ENCODE data around the gene MRPS10. TPM values are rescaled to one million over a fixed set of nuclear protein-coding genes. Genes with fewer than 3 reads are reported as not detected.

The MRPS10 gene
- total and polyA plus RNA-seq, 3 donors from 2014 or later, result 33.9 to 42.0 (median 35.8) TPM

DNA sequence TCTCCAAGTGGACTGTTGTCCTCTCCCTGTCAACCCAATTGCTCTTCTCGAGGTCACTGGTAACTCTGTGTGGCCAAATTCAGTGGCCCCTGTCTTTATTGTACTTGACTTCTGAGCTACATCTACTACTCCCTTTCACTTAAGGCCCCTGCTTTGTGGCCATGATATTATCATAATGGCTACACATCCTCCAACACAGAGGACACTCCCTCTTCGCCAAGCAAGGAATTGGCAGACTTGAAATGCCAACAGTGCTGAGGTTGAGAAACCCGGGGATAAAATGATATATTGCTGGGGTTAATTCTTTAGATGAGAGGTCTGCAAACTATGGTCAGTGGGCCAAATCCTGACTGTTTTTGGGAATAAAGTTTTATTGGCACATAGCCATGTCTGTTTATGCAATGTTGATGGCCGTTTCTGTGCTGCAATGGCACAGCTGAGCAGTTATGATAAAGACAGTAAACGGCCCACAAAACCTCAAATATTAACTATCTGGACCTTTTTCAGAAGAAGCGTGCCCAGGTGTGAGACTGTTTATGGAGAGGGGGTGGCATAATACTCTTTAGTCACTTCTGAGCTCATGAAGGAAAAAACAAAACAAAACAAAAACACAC, 12.0 kb upstream of the MRPS10 start:
- Histone ChIP-seq H3K27ac (no peak overlapping the region), H3K27me3 (no peaks in the 10 kb centered on the region), H3K4me3 (no peak overlapping the region), H3K4me1 (no peaks in the 10 kb centered on the region), H3K36me3 (ENCODE audit: low read depth, missing control alignments) (no peaks in the 10 kb centered on the region), H3K9me3 (no peaks in the 10 kb centered on the region)
- 73% methylated on average over 6 of the region's 6 CpGs for WGBS, 2 donors
- DNase-seq, result no peak
- intact Hi-C loops (cut with DNase I; ENCODE audit: low total_unique reads), result no loop called here
- no peak for TF ChIP-seq POLR2A (IDR thresholded peaks at IDR 0.05)
- TF ChIP-seq, protein P1, sequence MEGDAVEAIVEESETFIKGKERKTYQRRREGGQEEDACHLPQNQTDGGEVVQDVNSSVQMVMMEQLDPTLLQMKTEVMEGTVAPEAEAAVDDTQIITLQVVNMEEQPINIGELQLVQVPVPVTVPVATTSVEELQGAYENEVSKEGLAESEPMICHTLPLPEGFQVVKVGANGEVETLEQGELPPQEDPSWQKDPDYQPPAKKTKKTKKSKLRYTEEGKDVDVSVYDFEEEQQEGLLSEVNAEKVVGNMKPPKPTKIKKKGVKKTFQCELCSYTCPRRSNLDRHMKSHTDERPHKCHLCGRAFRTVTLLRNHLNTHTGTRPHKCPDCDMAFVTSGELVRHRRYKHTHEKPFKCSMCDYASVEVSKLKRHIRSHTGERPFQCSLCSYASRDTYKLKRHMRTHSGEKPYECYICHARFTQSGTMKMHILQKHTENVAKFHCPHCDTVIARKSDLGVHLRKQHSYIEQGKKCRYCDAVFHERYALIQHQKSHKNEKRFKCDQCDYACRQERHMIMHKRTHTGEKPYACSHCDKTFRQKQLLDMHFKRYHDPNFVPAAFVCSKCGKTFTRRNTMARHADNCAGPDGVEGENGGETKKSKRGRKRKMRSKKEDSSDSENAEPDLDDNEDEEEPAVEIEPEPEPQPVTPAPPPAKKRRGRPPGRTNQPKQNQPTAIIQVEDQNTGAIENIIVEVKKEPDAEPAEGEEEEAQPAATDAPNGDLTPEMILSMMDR (IDR thresholded peaks at IDR 0.05), result no peak

DNA sequence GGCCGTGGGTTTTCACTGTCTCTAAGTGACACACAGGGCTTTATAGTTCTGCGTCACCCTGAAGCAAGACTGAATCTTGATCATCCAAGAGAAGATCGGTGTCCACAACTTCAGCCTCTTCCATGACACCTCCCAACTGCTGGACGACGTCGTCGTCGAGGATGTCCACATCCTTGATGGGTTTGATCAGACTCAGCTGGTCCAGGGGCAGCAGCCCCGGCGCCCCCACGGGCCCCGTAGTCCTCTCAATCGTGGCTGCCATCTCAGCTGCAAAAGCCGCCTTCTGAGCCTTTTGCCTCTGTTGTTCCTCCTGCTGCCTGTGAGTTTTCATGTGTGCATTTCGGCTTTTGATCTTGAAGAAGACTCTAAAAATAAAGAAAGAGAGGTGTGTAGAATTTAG, 10.6 kb upstream of the MRPS10 start:
- H3K27me3 ChIP-seq, result no peaks in the 10 kb centered on the region
- H3K4me1 ChIP-seq, result no peaks in the 10 kb centered on the region
- TF ChIP-seq POLR2A (IDR thresholded peaks at IDR 0.05), result no peak
- TF ChIP-seq, protein P1 (IDR thresholded peaks at IDR 0.05), result no peak
- H3K9me3 ChIP-seq, result no peaks in the 10 kb centered on the region
- H3K27ac ChIP-seq, result no peak overlapping the region
- intact Hi-C loops (cut with DNase I; ENCODE audit: low total_unique reads), result no loop called here
- WGBS, 2 donors, result 88 to 94% methylated on average over 14 to 15 of the region's 15 CpGs
- H3K36me3 ChIP-seq (ENCODE audit: low read depth, missing control alignments), result no peaks in the 10 kb centered on the region
- no peak overlapping the region for H3K4me3 ChIP-seq
- DNase-seq, result no peak

DNA sequence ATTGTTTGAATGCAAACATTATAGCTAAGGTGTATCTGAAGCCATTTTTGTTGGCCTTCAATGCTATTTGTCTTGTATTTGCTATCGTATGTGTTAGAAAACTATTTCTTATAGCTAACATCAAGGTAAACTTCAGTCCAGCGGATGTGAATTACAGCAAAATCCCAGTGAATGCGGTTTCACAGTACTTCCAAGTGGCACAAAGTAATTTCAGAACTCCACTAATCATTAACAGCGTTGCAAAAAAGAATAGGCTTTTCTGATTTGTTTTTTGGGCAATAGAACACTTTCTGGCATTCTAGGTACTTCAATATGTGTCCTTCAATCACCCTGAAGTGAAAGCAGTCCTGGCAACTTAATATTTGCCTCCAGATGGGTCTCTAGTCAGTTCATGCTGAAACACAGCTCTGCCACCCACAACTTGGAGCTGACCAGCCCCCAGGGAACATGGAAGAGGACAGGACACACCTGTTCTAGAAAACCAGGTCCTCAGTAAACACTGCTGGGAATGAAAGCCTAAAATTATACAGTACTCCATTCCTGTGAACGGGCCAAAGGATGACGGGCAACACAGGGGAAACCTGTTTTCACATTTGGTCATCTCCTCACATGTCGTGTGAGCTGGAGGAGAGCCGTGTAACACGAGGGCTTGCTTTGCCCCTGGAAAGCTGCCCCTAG, 9.7 kb upstream of the MRPS10 start:
- 80 to 85% methylated on average over 9 of the region's 9 CpGs for WGBS, 2 donors
- DNase-seq, result no peak

DNA sequence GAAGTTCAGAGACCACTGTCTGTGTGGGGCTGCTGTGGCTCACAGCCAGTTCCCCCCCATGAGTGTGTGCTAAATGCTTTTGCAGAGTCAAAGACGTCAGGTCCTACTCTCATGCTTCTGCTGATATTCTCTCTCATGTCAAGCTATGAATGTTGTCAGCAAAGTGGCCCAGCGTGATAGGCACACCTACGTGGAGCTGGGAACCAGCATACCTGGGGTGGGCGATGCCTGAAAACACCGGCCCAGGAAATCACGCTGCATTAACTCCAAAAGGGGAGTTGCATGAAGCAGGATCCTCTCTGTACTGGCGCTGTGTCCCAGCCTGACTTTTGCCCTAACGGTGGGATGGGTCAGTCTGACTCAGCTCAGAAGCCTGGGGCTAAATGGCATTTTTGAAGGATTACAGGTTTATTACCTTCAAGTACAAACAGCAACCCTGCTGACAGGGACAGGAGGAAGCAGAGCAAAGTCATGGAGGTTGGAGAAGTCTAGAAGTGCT, 9.0 kb upstream of the MRPS10 start:
- Histone ChIP-seq H3K36me3 (ENCODE audit: low read depth, missing control alignments) (no peaks in the 10 kb centered on the region), H3K9me3 (no peaks in the 10 kb centered on the region), H3K27me3 (no peaks in the 10 kb centered on the region), H3K4me1 (no peaks in the 10 kb centered on the region), H3K4me3 (no peak overlapping the region), H3K27ac (no peak overlapping the region)
- 71 to 75% methylated on average over 6 to 8 of the region's 8 CpGs for WGBS, 2 donors
- TF ChIP-seq, protein P1 (IDR thresholded peaks at IDR 0.05), result no peak
- TF ChIP-seq POLR2A (IDR thresholded peaks at IDR 0.05), result no peak
- intact Hi-C loops (cut with DNase I; ENCODE audit: low total_unique reads), result no loop called here
- no peak for DNase-seq

More for the DNA sequence above, 9.7 kb upstream of the MRPS10 start:
- H3K36me3 ChIP-seq (ENCODE audit: low read depth, missing control alignments), result no peaks in the 10 kb centered on the region
- no peak for TF ChIP-seq POLR2A (IDR thresholded peaks at IDR 0.05)
- TF ChIP-seq, protein P1 (IDR thresholded peaks at IDR 0.05), result no peak
- H3K9me3 ChIP-seq, result no peaks in the 10 kb centered on the region
- no peak overlapping the region for H3K27ac ChIP-seq
- H3K4me1 ChIP-seq, result no peaks in the 10 kb centered on the region
- H3K4me3 ChIP-seq, result no peak overlapping the region
- H3K27me3 ChIP-seq, result no peaks in the 10 kb centered on the region
- intact Hi-C loops (cut with DNase I; ENCODE audit: low total_unique reads), result no loop called here

All from testis (tissue), 3 donors.